ENCODE measurements around the gene TSPAN3. TPM values are rescaled to one million over a fixed set of nuclear protein-coding genes. Genes with fewer than 3 reads are reported as not detected.

TSPAN3 gene
- total and polyA plus RNA-seq, 2 donors (not counting 3 experiments of a cell fraction or from before 2014, with no cell fraction given) = 215 to 606 TPM

GRCh38 chr15:77015646-77016320 is 55.1 kb downstream of the TSPAN3 start:
- Histone ChIP-seq H3K4me1 (ENCODE audit: control insufficient read depth, extremely low read depth, insufficient read depth, low read length) (no peaks in the 10 kb centered on the region), H3K4me2 (ENCODE audit: insufficient read depth, low read length) (no peak overlapping the region), H3K9me1 (replicated peaks; ENCODE audit: control insufficient read depth, extremely low read depth, insufficient read depth, low read length) (no peaks in the 10 kb centered on the region), H3K27me3 (ENCODE audit: control insufficient read depth in 2 of 2, insufficient read depth in 2 of 2, low read length in 2 of 2) (no peaks in the 10 kb centered on the region), H3K36me3 (ENCODE audit: control insufficient read depth in 2 of 2, extremely low read depth in 1 of 2, insufficient read depth in 2 of 2, low read length in 2 of 2) (no peaks in the 10 kb centered on the region), H3K9ac (replicated peaks; ENCODE audit: extremely low read depth, insufficient read depth, low read length) (no peak overlapping the region), H3K4me3 (replicated peaks in 1 of 3; ENCODE audit: insufficient read depth in 1 of 3, low read depth in 1 of 3, low read length in 3 of 3) (no peak overlapping the region), H4K20me1 (replicated peaks; ENCODE audit: control insufficient read depth, extremely low read depth, insufficient read depth, low read length) (no peaks in the 10 kb centered on the region), H3K27ac (ENCODE audit: insufficient read depth, low read depth, low read length) (no peak overlapping the region), H2AFZ (ENCODE audit: low read depth, low read length) (no peak overlapping the region), H3K9me3 (replicated peaks; ENCODE audit: control insufficient read depth, insufficient read depth, low read length) (no peaks in the 10 kb centered on the region), H3K79me2 (ENCODE audit: control insufficient read depth, insufficient read depth, low read length) (no peaks in the 10 kb centered on the region)
- no TSS peak for BruUV-seq (replicated peaks)
- dilution Hi-C loops (cut with MboI; ENCODE audit: extremely low pct_ligation_motif_present, low sequenced_read_pairs) (no loop called here), intact Hi-C loops (cut with micrococcal nuclease) (no loop called here)
- FAIRE-seq (no peak), DNase-seq (ENCODE audit: low read depth, low spot score) (no peak)
- no peak for TF ChIP-seq CTCF (IDR thresholded peaks at IDR 0.05; ENCODE audit: extremely low read depth in 1 of 2, insufficient read depth in 1 of 2, low read depth in 1 of 2, low read length in 2 of 2)
- no peak for TF ChIP-seq MYC (IDR thresholded peaks at IDR 0.05; ENCODE audit: low read depth, low read length)
- TF ChIP-seq EZH2 (IDR thresholded peaks at IDR 0.05; ENCODE audit: borderline replicate concordance, low read depth, low read length, severe bottlenecking) = no peak
- TF ChIP-seq MAX (IDR thresholded peaks at IDR 0.05; ENCODE audit: insufficient read depth, insufficient read length) = no peak
- no peak for TF ChIP-seq JUN (IDR thresholded peaks at IDR 0.05; ENCODE audit: borderline replicate concordance, insufficient read depth, insufficient read length, low read depth)
- TF ChIP-seq POLR2AphosphoS5 (IDR thresholded peaks at IDR 0.05; ENCODE audit: insufficient read depth, low read depth, low read length) = no peak
- ChIA-PET CTCF (interaction anchor here (1.3 to 1.5 kb wide), 3 partner anchors 9 to 528 kb away, joined by 3 to 7 read pairs (median 4); no protein-coding TSS in a partner anchor), POLR2A (no interaction called here)

Data from endothelial cell of umbilical vein (primary cell).